ENCODE data around the gene ZDHHC13.

DNA sequence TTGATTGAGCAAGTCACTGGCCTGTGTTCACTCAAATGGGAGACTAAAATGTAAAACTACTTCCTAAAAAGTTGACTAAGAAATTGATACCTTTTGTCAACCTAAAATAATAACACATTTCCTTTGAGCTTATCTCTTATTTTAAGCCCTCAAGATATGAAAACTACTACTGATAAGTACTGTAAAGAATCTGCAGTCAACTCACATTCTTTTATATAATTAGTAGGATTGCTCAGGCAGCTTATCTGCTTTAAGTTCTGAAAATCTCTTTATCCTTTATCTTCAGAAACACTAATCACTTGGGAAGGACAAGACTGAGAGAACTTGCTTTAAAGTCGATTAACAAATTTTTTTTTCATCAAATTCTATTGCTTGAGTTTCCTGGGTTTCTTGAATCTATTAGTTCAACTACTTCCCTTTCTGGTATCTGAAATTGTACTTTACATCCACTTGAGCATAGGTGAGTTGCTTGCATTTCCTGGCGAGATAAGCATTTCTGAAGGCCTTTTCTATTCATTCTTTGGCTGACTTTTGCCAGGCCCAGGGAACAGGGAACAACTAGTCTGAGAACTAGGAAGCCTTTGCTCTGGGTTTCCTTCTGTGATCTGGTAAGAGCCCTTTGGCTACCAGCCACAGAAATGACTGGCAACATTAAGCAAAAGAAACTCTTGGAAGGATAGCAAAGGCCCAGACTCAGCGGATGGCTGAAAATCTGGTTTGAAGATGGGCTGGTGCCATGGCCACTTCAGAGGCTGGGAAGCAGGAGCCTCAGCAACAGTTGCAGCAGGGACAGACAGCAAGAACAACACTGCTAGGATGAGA is 104.1 kb downstream of the ZDHHC13 start:
- TF ChIP-seq POLR2AphosphoS5 (IDR thresholded peaks at IDR 0.05; ENCODE audit: low read depth, low read length), result no peak
- TF ChIP-seq POLR2A (IDR thresholded peaks at IDR 0.05; ENCODE audit: borderline replicate concordance, extremely low read depth, insufficient read depth, insufficient read length), result no peak
- TF ChIP-seq, protein P1, sequence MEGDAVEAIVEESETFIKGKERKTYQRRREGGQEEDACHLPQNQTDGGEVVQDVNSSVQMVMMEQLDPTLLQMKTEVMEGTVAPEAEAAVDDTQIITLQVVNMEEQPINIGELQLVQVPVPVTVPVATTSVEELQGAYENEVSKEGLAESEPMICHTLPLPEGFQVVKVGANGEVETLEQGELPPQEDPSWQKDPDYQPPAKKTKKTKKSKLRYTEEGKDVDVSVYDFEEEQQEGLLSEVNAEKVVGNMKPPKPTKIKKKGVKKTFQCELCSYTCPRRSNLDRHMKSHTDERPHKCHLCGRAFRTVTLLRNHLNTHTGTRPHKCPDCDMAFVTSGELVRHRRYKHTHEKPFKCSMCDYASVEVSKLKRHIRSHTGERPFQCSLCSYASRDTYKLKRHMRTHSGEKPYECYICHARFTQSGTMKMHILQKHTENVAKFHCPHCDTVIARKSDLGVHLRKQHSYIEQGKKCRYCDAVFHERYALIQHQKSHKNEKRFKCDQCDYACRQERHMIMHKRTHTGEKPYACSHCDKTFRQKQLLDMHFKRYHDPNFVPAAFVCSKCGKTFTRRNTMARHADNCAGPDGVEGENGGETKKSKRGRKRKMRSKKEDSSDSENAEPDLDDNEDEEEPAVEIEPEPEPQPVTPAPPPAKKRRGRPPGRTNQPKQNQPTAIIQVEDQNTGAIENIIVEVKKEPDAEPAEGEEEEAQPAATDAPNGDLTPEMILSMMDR (IDR thresholded peaks at IDR 0.05 in 2 of 3, conservative IDR thresholded peaks at IDR 0.05 in 1 of 3; ENCODE audit: borderline replicate concordance in 1 of 3, insufficient read depth in 1 of 3, low read depth in 2 of 3, low read length in 2 of 3), result no peak
- TF ChIP-seq ELF1 (IDR thresholded peaks at IDR 0.05; ENCODE audit: borderline replicate concordance, low read depth), result no peak
- TF ChIP-seq YY1 (IDR thresholded peaks at IDR 0.05; ENCODE audit: extremely low read depth, insufficient replicate concordance, low read depth, low read length), result no peak
- no peak for TF ChIP-seq RAD21 (IDR thresholded peaks at IDR 0.05; ENCODE audit: low read depth)

Measured in HCT116 (cell line).